ENCODE data around the gene GID4.

GRCh38 chr17:18041776-18042175 lies 2.6 kb downstream of the GID4 start:
- TF ChIP-seq CTCF (IDR thresholded peaks at IDR 0.05 in 8 of 11, conservative IDR thresholded peaks at IDR 0.05 in 3 of 11) (no peak), POLR2A (IDR thresholded peaks at IDR 0.05) (no peak)
